Activated CD4-positive, alpha-beta T cell treated with anti-CD3 and anti-CD28 coated beads for 4 hours (primary cell): ENCODE data around the gene C1QA.
"Not testable (repeated sequence)": the region's sequence is repeated elsewhere in the genome, so short reads cannot be mapped to it uniquely, and the experiment has no call there.

ENCODE experiments used
- DNase-seq, 2 donors: peaks; one replicate each; pipeline ENCODE4 v3.0.0-alpha.2; 2020

C1QA gene

DNA sequence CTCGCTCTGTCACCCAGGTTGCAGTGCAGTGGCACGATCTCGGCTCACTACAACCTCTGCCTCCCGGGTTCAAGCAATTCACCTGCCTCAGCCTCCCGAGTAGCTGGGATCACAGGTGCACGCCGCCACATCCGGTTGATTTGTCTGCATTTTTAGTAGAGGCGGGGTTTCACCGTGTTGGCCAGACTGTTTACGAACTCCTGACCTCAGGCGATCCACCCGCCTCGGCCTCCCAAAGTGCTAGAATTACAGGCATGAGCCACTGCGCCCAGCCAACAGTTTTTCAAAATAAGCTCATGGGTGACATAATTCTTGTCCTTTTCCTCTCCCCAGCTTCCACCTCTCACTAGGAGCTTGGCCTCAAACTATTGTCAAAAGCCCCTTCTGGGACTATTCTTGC, 39.7 kb downstream of the C1QA start:
- DNase-seq, result not testable (repeated sequence)

GRCh38 chr1:22676916-22677583, 40.6 kb downstream of the C1QA start:
- DNase-seq, result no peak

DNA sequence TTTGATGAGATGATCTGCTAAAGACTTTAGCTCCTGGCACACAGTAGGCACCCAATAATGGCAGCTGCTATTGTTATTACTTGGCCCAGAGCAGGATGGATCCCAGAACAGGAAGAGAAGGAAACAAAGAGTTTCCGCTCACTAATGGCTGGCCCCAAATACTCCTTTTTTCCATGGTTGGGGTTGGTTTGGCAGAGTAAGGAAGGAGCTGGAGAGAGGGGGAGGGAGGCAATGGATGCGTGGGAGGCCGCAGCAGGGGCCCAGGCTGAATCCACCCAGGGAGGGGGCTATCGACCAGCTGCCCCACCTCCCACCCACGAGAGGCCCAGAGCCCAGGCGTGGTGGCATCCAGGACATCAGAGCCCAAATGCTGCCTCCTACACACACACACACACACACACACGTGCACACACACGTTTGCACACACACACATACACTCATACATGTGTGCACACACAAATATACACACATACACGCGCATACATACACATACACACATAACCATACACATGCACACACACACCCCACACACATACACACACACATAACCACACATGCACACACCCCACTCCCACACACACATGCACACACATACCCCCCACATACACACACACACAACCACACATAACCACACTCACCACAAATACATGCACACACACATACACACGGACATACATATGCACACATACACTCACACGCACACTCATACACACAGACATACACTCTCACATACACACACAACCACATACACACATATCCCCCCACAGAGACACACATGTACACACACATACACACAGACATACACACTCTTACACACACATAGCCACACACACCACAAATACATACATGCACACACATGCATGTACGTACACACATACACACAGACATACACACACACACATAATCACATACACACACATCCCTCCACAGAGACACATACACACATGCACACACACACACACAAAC, 41.8 kb downstream of the C1QA start:
- no peak for DNase-seq

GRCh38 chr1:22680726-22681125, 44.3 kb downstream of the C1QA start:
- no peak for DNase-seq

- no peak for DNase-seq
Measured at GRCh38 chr1:22681556-22682276, 45.3 kb downstream of the C1QA start.

- DNase-seq, result no peak
Measured at GRCh38 chr1:22683547-22683946, 47.1 kb downstream of the C1QA start.

- no peak for DNase-seq
Measured at GRCh38 chr1:22685591-22686059, 49.2 kb downstream of the C1QA start.

GRCh38 chr1:22687191-22687590, 50.8 kb downstream of the C1QA start:
- DNase-seq, result no peak

GRCh38 chr1:22688466-22688865, 52.0 kb downstream of the C1QA start:
- DNase-seq, result no peak
